HUES48 (cell line): Measurements from ENCODE around the gene FHIT.

ENCODE experiments used
- H3K27ac ChIP-seq: one replicate; pipeline ENCODE4 v1.7.0; 2013; ENCODE audit warnings: low read depth, low read length, inconsistent platforms
- H3K27me3 ChIP-seq: 2 replicates; pipeline ENCODE4 v1.6.1; 2013; ENCODE audit warnings: mild to moderate bottlenecking, low read length; ENCODE audit not compliant: control insufficient read depth, insufficient read depth
- H3K36me3 ChIP-seq: 2 replicates; pipeline ENCODE4 v1.6.1; 2013; ENCODE audit warnings: low read length; ENCODE audit not compliant: control insufficient read depth, insufficient read depth
- H3K4me1 ChIP-seq: 2 replicates; pipeline ENCODE4 v1.6.1; 2013; ENCODE audit warnings: mild to moderate bottlenecking, low read length; ENCODE audit not compliant: control insufficient read depth, insufficient read depth
- H3K4me3 ChIP-seq: 2 replicates; pipeline ENCODE4 v1.5.1; 2013; ENCODE audit warnings: mild to moderate bottlenecking, low read depth, low read length
- H3K9ac ChIP-seq: 2 replicates; pipeline ENCODE4 v1.6.1; 2013; ENCODE audit warnings: mild to moderate bottlenecking, low read depth, low read length, moderate library complexity
- H3K9me3 ChIP-seq: 2 replicates; pipeline ENCODE4 v1.6.1; 2013; ENCODE audit warnings: low read length; ENCODE audit not compliant: control insufficient read depth, insufficient read depth

The FHIT gene

DNA sequence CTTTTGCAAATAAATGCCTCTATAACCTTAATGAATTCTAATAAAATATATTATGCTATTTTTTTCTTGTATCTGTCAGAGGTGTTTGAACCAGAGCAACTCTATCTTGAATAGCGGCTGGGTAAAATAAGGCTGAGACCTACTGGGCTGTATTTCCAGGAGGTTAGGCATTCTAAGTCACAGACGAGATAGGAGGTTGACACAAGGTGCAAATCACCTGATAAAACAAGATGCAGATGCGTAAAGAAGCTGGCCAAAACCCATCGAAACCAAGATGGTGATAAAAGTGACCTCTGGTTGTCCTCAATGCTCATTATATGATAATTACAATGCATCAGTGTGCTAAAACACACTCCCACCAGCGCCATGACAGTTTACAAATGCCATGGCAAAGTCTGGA is 990.7 kb downstream of the FHIT start:
- no peak overlapping the region for H3K9ac ChIP-seq
- H3K4me3 ChIP-seq = no peak overlapping the region
- H3K9me3 ChIP-seq = no peaks in the 10 kb centered on the region
- H3K27ac ChIP-seq = no peak overlapping the region
- H3K27me3 ChIP-seq = no peaks in the 10 kb centered on the region
- H3K36me3 ChIP-seq = no peaks in the 10 kb centered on the region
- no peaks in the 10 kb centered on the region for H3K4me1 ChIP-seq

GRCh38 chr3:60250810-60251209 is 1000.4 kb downstream of the FHIT start:
- Histone ChIP-seq H3K4me3 (no peak overlapping the region), H3K27ac (no peak overlapping the region), H3K27me3 (no peaks in the 10 kb centered on the region), H3K36me3 (no peaks in the 10 kb centered on the region), H3K4me1 (no peaks in the 10 kb centered on the region; the same call in 1 of the 2 replicates), H3K9ac (no peak overlapping the region), H3K9me3 (no peaks in the 10 kb centered on the region)

- no peak overlapping the region for H3K9ac ChIP-seq
- no peaks in the 10 kb centered on the region; the same call in 1 of the 2 replicates for H3K4me1 ChIP-seq
- H3K4me3 ChIP-seq = no peak overlapping the region
- H3K36me3 ChIP-seq = no peaks in the 10 kb centered on the region
- no peaks in the 10 kb centered on the region for H3K27me3 ChIP-seq
- no peaks in the 10 kb centered on the region for H3K9me3 ChIP-seq
- H3K27ac ChIP-seq = no peak overlapping the region
These were observed 1001.0 kb downstream of the FHIT start for GRCh38 chr3:60250206-60250605.

- no peaks in the 10 kb centered on the region for H3K27me3 ChIP-seq
- H3K27ac ChIP-seq = no peak overlapping the region
- no peak overlapping the region for H3K9ac ChIP-seq
- peaks cover 5% of the 10 kb centered on the region for H3K4me1 ChIP-seq
- H3K4me3 ChIP-seq = no peak overlapping the region
- no peaks in the 10 kb centered on the region for H3K9me3 ChIP-seq
- no peaks in the 10 kb centered on the region for H3K36me3 ChIP-seq
These were observed 1004.9 kb downstream of the FHIT start for GRCh38 chr3:60246361-60246760.

DNA sequence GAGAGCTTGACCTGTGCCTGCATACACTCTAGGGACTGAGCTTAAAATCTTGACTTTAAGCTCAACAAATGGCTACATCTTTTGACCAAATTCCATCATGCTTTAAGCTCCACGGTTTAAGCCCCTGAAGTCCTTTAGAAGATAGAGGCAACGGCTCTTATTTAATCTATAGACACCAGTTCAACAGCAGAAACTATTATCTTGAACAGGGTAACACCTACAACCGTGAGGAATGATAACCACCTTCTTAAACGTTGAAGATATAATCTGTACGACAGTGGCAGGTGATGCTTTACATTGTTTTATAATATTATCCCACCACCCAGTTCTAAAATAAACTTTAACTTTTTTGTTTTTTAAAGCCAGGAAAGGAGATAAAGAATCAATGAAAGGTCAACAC is 1007.8 kb downstream of the FHIT start:
- Histone ChIP-seq H3K9me3 (no peaks in the 10 kb centered on the region), H3K9ac (no peak overlapping the region), H3K27me3 (no peaks in the 10 kb centered on the region), H3K4me3 (no peak overlapping the region), H3K36me3 (no peaks in the 10 kb centered on the region), H3K4me1 (peaks cover 19% of the 10 kb centered on the region), H3K27ac (no peak overlapping the region)

DNA sequence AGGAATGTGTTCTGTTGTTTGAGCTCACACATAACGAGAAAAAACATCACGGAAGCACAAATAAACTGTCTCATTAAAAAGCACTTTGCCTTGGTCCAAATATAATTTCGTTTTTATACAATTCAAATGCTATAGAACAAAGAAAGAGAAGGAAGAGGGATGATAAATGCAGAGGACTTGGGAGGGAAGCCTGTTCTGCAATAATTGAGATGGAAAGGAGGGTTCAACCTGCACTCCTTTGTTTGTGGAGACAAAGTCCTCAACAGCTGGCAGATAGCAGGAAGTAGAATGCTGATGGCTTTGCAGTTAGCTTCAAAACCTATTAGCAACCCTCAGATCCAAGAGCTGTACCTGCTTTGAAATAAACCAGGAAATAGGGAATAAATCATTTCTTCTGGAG is 1010.8 kb downstream of the FHIT start:
- Histone ChIP-seq H3K27me3 (no peaks in the 10 kb centered on the region), H3K4me1 (peaks cover 19% of the 10 kb centered on the region), H3K36me3 (no peaks in the 10 kb centered on the region), H3K9me3 (no peaks in the 10 kb centered on the region), H3K9ac (no peak overlapping the region), H3K4me3 (no peak overlapping the region), H3K27ac (no peak overlapping the region)

DNA sequence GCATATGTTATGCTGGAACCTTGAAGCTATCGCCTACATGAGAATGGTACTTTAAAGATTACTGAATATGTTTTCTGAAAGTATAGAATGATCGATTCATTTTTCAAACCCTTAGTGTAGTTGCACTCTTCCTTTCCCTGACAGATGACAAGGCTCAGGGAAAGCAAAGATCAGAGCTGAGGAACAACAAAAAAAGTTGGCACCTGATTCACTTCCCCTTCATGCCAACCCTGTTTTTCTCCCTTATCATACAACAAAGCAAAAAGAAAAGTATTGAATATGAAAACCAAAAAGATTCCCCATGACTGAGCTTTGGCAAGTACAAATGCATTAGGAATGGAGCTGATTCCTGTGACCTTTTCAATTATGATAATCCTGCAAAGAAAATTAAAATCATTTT is 1012.7 kb downstream of the FHIT start:
- Histone ChIP-seq H3K4me1 (peaks cover 19% of the 10 kb centered on the region), H3K27me3 (no peaks in the 10 kb centered on the region), H3K9ac (no peak overlapping the region), H3K36me3 (no peaks in the 10 kb centered on the region), H3K27ac (no peak overlapping the region), H3K4me3 (no peak overlapping the region), H3K9me3 (no peaks in the 10 kb centered on the region)

- Histone ChIP-seq H3K4me1 (no peaks in the 10 kb centered on the region), H3K9ac (no peak overlapping the region), H3K4me3 (no peak overlapping the region), H3K27ac (no peak overlapping the region), H3K36me3 (no peaks in the 10 kb centered on the region), H3K9me3 (no peaks in the 10 kb centered on the region), H3K27me3 (no peaks in the 10 kb centered on the region)
These were observed 1021.8 kb downstream of the FHIT start for GRCh38 chr3:60229502-60229901.

DNA sequence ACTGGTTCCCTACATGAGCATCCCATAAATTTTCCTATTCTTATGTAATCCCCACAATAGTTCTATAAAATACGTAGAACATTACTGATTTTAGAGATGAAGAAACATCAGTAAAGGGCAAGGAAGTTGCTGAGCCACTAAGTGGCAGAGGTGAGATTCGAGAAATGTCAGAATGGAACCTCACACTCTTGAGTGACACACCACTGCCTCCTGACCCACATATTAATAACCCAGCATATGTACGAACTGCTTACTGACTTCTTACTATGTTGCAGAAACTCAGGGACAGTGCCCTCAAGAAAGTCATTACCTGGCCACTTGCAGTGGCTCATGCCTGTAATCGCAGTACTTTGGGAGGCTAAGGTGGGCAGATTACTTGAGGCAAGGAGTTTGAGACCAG is 1022.4 kb downstream of the FHIT start:
- Histone ChIP-seq H3K9ac (no peak overlapping the region), H3K36me3 (no peaks in the 10 kb centered on the region), H3K4me1 (no peaks in the 10 kb centered on the region), H3K27ac (no peak overlapping the region), H3K9me3 (no peaks in the 10 kb centered on the region), H3K4me3 (no peak overlapping the region), H3K27me3 (no peaks in the 10 kb centered on the region)

DNA sequence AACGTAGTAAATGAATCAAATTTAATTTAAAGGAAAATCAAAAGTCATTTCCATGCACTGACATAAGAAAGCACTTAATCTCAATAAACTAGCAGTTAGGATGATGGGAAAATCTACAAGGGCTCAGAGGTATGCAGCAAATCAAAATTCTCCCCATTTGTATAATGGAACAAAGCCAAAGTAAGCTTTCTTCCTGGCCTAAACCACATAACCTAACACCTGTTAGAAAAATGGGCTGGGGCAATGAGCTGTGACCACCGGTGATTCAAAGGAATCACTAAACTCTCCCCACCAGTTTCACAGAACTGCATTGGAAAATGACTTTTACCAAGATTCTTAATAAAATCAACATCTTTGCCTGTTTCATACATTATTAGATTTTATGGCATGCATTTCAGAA is 1024.3 kb downstream of the FHIT start:
- no peak overlapping the region for H3K27ac ChIP-seq

GRCh38 chr3:60225848-60226247 is 1025.4 kb downstream of the FHIT start:
- H3K4me1 ChIP-seq = no peaks in the 10 kb centered on the region
- no peaks in the 10 kb centered on the region for H3K36me3 ChIP-seq
- H3K9me3 ChIP-seq = no peaks in the 10 kb centered on the region
- no peak overlapping the region for H3K4me3 ChIP-seq
- no peak overlapping the region for H3K27ac ChIP-seq
- no peaks in the 10 kb centered on the region for H3K27me3 ChIP-seq
- H3K9ac ChIP-seq = no peak overlapping the region

More for the DNA sequence above, 1024.3 kb downstream of the FHIT start:
- Histone ChIP-seq H3K36me3 (no peaks in the 10 kb centered on the region), H3K9me3 (no peaks in the 10 kb centered on the region), H3K4me1 (no peaks in the 10 kb centered on the region), H3K4me3 (no peak overlapping the region), H3K9ac (no peak overlapping the region), H3K27me3 (no peaks in the 10 kb centered on the region)

DNA sequence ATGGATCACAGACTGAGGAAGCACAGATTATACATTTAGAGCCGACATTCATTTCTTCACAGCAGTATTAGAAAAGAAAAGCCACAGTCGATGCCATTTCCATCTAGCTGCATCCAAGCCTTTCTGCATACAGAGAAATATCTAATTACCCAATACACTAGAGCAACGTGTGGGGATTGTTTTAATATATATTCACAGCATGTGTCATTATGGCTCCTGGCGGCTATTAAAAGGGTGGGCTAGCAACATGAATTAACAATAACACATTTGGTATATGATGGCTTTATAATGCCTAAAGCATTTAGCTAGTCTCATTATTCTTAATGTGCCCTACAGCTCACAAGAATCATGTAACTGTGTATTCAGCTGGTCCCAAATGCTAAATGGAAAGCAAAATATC is 1030.5 kb downstream of the FHIT start:
- H3K36me3 ChIP-seq = no peaks in the 10 kb centered on the region
- H3K9me3 ChIP-seq = no peaks in the 10 kb centered on the region
- no peak overlapping the region for H3K4me3 ChIP-seq
- no peaks in the 10 kb centered on the region for H3K4me1 ChIP-seq
- no peak overlapping the region for H3K27ac ChIP-seq
- H3K27me3 ChIP-seq = no peaks in the 10 kb centered on the region
- no peak overlapping the region for H3K9ac ChIP-seq
